ENCODE results near the gene ACCS.

ACCS gene

GRCh38 chr11:44072757-44073658 lies 6.9 kb downstream of the ACCS start:
- peaks cover 15% of the 10 kb centered on the region for H3K36me3 Mint-ChIP-seq (ENCODE audit: low read depth)
- no peaks in the 10 kb centered on the region for H3K4me1 Mint-ChIP-seq
- DNase-seq: no peak
- no peaks in the 10 kb centered on the region for H3K27me3 Mint-ChIP-seq (ENCODE audit: low read depth, poor library complexity)
- H3K9me3 Mint-ChIP-seq: no peaks in the 10 kb centered on the region
- no peak overlapping the region for H3K27ac Mint-ChIP-seq
- no peak for TF ChIP-seq CTCF (IDR thresholded peaks at IDR 0.05)
- H3K4me3 Mint-ChIP-seq: no peak overlapping the region

DNA sequence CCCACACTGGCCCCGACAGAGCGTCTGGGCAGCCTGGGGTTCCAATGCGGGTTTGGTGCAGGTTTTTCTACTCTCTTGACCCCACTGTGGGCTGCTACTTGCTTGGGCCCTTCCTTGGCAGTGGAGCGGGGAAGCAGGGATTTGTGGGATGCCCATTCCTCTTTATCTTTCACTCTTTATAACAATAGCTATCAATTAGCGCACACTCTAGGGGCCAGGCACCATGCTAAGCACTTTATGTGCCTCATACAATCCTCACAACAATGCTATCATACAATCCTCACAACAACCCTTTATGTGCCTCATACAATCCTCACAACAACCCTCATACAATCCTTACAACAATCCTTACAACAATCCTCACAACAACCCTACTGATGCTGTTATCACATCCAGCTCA lies 12.7 kb downstream of the ACCS start:
- Mint-ChIP-seq H3K27ac (no peak overlapping the region), H3K4me1 (no peaks in the 10 kb centered on the region), H3K9me3 (peaks cover under 1% of the 10 kb centered on the region), H3K27me3 (ENCODE audit: low read depth, poor library complexity) (no peaks in the 10 kb centered on the region), H3K36me3 (ENCODE audit: low read depth) (peaks cover 14% of the 10 kb centered on the region), H3K4me3 (no peak overlapping the region)
- no peak for DNase-seq
- no peak for TF ChIP-seq CTCF (IDR thresholded peaks at IDR 0.05)

- TF ChIP-seq CTCF (IDR thresholded peaks at IDR 0.05): no peak
- H3K9me3 Mint-ChIP-seq: peaks cover 6% of the 10 kb centered on the region
- no peak for DNase-seq
- no peaks in the 10 kb centered on the region for H3K27me3 Mint-ChIP-seq (ENCODE audit: low read depth, poor library complexity)
- no peaks in the 10 kb centered on the region for H3K4me1 Mint-ChIP-seq
- H3K27ac Mint-ChIP-seq: no peak overlapping the region
- H3K36me3 Mint-ChIP-seq (ENCODE audit: low read depth): peaks cover 19% of the 10 kb centered on the region
- H3K4me3 Mint-ChIP-seq: no peak overlapping the region
Observed at GRCh38 chr11:44079376-44079775, 13.3 kb downstream of the ACCS start.

GRCh38 chr11:44080951-44081350 lies 14.9 kb downstream of the ACCS start:
- no peaks in the 10 kb centered on the region for H3K4me1 Mint-ChIP-seq
- DNase-seq: no peak
- TF ChIP-seq CTCF (IDR thresholded peaks at IDR 0.05): no peak
- H3K4me3 Mint-ChIP-seq: no peak overlapping the region
- no peaks in the 10 kb centered on the region for H3K27me3 Mint-ChIP-seq (ENCODE audit: low read depth, poor library complexity)
- H3K36me3 Mint-ChIP-seq (ENCODE audit: low read depth): peaks cover 25% of the 10 kb centered on the region
- H3K9me3 Mint-ChIP-seq: peaks cover 17% of the 10 kb centered on the region
- no peak overlapping the region for H3K27ac Mint-ChIP-seq

GRCh38 chr11:44082645-44083044 lies 16.6 kb downstream of the ACCS start:
- Mint-ChIP-seq H3K4me1 (no peaks in the 10 kb centered on the region), H3K27me3 (ENCODE audit: low read depth, poor library complexity) (no peaks in the 10 kb centered on the region), H3K36me3 (ENCODE audit: low read depth) (peaks cover 25% of the 10 kb centered on the region), H3K9me3 (peaks cover 25% of the 10 kb centered on the region), H3K4me3 (no peak overlapping the region), H3K27ac (no peak overlapping the region)
- no peak for DNase-seq
- TF ChIP-seq CTCF (IDR thresholded peaks at IDR 0.05): no peak

DNA sequence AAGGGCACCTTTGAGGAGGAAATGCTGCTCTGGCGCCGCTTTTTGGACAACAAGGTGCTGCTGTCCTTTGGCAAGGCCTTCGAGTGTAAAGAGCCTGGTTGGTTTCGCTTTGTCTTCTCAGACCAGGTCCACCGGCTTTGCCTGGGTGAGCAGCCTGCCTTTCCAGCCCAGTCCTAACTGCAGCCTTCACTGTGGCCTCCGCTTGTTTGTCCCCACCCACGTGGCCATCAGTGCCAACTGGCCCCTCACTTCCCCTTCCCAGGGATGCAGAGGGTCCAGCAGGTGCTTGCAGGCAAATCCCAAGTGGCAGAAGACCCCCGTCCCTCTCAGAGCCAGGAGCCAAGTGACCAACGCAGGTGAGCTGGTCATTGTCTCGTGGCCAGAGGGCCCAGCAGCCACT lies 17.4 kb downstream of the ACCS start:
- TF ChIP-seq CTCF (IDR thresholded peaks at IDR 0.05): no peak
- H3K36me3 Mint-ChIP-seq (ENCODE audit: low read depth): peaks cover 28% of the 10 kb centered on the region
- H3K27ac Mint-ChIP-seq: no peak overlapping the region
- no peak for DNase-seq
- H3K4me1 Mint-ChIP-seq: no peaks in the 10 kb centered on the region
- H3K9me3 Mint-ChIP-seq: peaks cover 27% of the 10 kb centered on the region
- H3K4me3 Mint-ChIP-seq: no peak overlapping the region
- H3K27me3 Mint-ChIP-seq (ENCODE audit: low read depth, poor library complexity): no peaks in the 10 kb centered on the region

Data from nephron progenitor cell (in vitro differentiated cells).